Mucosa of stomach (tissue), 1 donor: ENCODE measurements around the gene MBNL1.

Source experiments
- H3K27me3 ChIP-seq: one replicate; pipeline ENCODE4 v1.7.0; 2013; ENCODE audit warnings: mild to moderate bottlenecking, low read length; ENCODE audit not compliant: control insufficient read depth, insufficient read depth
- H3K36me3 ChIP-seq: one replicate; pipeline ENCODE4 v1.7.0; 2013; ENCODE audit warnings: low read length; ENCODE audit not compliant: control insufficient read depth, insufficient read depth
- H3K4me1 ChIP-seq: one replicate; pipeline ENCODE4 v1.7.0; 2013; ENCODE audit warnings: mild to moderate bottlenecking, low read length; ENCODE audit not compliant: control insufficient read depth, insufficient read depth
- H3K4me3 ChIP-seq: one replicate; pipeline ENCODE4 v1.7.0; 2013; ENCODE audit warnings: low read length
- H3K9ac ChIP-seq: one replicate; pipeline ENCODE4 v1.7.0; 2013; ENCODE audit warnings: mild to moderate bottlenecking, low read length, moderate library complexity
- H3K9me3 ChIP-seq: one replicate; pipeline ENCODE4 v1.7.0; 2013; ENCODE audit warnings: mild to moderate bottlenecking, low read length, moderate library complexity; ENCODE audit not compliant: control insufficient read depth
- donor health status: Pancreatic carcinoma.

Gene MBNL1

GRCh38 chr3:152459572-152459971 is 190.8 kb downstream of the MBNL1 start:
- no peaks in the 10 kb centered on the region for H3K4me1 ChIP-seq
- no peak overlapping the region for H3K4me3 ChIP-seq
- H3K36me3 ChIP-seq: peaks cover 4% of the 10 kb centered on the region
- no peak overlapping the region for H3K9ac ChIP-seq
- H3K9me3 ChIP-seq: no peaks in the 10 kb centered on the region
- no peaks in the 10 kb centered on the region for H3K27me3 ChIP-seq

- Histone ChIP-seq H3K9ac (no peak overlapping the region), H3K27me3 (no peaks in the 10 kb centered on the region), H3K36me3 (peaks cover 4% of the 10 kb centered on the region), H3K4me3 (no peak overlapping the region), H3K4me1 (no peaks in the 10 kb centered on the region), H3K9me3 (no peaks in the 10 kb centered on the region)
Measured at GRCh38 chr3:152460936-152461335, 192.2 kb downstream of the MBNL1 start.

DNA sequence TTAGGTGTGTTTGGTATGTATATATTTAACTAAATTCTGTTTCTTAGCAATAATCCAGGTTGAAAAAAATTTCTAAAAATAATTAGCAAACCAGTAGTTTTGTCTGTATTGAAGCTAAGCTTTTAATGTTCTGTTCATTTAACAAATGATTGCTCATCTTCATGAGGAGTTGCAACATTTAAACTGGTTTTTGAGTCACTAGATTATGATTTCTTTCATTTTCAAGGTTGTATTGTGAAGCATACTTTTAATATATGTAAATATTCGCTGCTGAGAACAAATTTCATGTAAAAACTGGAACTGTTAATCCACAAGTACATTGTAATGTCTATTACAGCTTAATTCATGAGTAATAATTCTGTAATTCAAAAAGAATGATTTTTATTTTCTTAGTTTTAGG is 192.7 kb downstream of the MBNL1 start:
- Histone ChIP-seq H3K27me3 (no peaks in the 10 kb centered on the region), H3K36me3 (peaks cover 4% of the 10 kb centered on the region), H3K9me3 (no peaks in the 10 kb centered on the region), H3K4me1 (no peaks in the 10 kb centered on the region), H3K4me3 (no peak overlapping the region), H3K9ac (no peak overlapping the region)

DNA sequence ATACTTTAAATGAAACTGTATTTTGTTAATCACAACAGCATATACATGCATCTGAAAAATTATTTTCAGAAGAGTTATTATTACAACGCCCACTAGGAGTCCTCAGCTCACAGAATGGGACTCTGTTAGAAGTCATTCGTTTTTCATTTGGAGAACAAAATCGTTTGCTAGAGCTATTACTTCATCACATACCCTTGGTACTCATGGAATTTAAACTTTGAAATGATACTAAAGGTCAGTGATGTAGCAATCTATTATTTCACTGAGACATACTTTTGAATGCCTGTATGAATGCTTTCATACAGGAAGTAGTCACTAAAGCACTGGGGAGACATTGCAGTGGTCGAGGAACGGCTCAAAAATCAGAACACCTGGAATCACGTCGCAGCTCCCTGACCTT is 198.1 kb downstream of the MBNL1 start:
- Histone ChIP-seq H3K36me3 (no peaks in the 10 kb centered on the region), H3K9ac (no peak overlapping the region), H3K27me3 (no peaks in the 10 kb centered on the region), H3K9me3 (no peaks in the 10 kb centered on the region), H3K4me1 (no peaks in the 10 kb centered on the region), H3K4me3 (no peak overlapping the region)

GRCh38 chr3:152469248-152470025 is 200.7 kb downstream of the MBNL1 start:
- Histone ChIP-seq H3K4me3 (no peak overlapping the region), H3K4me1 (no peaks in the 10 kb centered on the region), H3K9me3 (no peaks in the 10 kb centered on the region), H3K27me3 (no peaks in the 10 kb centered on the region), H3K36me3 (no peaks in the 10 kb centered on the region), H3K9ac (no peak overlapping the region)

DNA sequence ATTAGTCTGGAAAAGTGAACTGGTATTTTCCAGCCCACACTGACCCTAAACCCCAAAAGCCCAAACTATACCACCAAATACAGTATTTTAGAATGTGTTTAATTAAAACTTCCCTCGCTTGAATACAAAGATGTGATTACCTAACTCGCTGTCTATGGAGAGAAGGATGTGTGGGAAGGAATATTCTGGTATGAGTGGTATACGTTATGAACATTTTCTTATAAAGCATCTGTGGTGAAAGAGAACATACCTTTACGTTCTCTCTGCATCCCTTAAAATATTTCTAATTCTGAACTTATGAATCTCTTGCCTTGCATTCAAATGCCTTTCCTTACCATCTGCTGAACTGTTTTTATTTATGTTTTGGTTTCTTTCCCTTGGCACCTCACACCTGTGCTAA is 201.4 kb downstream of the MBNL1 start:
- Histone ChIP-seq H3K4me3 (no peak overlapping the region), H3K9me3 (no peaks in the 10 kb centered on the region), H3K27me3 (no peaks in the 10 kb centered on the region), H3K36me3 (no peaks in the 10 kb centered on the region), H3K9ac (no peak overlapping the region), H3K4me1 (no peaks in the 10 kb centered on the region)

- Histone ChIP-seq H3K4me3 (no peak overlapping the region), H3K36me3 (no peaks in the 10 kb centered on the region), H3K9ac (no peak overlapping the region), H3K4me1 (no peaks in the 10 kb centered on the region), H3K27me3 (no peaks in the 10 kb centered on the region), H3K9me3 (no peaks in the 10 kb centered on the region)
Measured at GRCh38 chr3:152470893-152471292, 202.2 kb downstream of the MBNL1 start.

DNA sequence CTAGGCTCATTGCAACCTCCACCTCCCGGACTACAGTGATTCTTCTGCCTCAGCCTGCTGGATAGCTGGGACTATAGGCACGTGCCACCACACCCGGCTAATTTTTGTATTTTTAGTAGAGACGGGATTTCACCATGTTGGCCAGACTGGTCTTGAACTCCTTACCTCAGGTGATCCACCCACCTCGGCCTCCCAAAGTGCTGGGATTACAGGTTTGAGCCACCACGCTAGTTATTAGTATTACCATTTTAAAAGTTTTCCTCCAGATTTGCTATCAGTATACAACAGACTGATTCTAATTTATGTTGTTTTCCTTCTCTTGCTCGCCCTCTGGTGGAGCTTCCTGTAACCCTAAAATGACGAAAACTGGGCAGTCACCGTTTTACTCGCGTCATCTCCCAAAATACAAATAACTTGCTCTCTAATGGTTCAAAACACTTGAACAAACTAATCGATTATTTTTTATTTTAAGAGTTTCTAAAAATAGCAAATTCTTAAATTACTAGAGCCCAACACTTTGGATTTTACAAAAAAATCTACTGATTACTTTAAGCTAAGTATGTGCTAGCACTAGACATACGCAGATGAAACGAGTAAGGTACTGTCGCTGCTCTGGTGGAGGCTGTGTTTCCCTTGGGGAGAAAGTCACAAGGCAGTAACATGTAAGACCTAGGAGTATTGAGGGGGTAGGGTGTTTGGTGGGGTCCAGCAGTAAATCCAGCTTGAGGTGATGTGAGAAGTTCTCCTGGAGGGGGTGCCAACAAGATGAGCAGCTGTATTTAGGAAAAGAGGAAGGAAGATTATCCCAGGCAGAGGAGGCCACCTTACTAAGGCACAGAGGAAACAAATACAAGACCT is 203.3 kb downstream of the MBNL1 start:
- H3K9me3 ChIP-seq: no peaks in the 10 kb centered on the region
- no peaks in the 10 kb centered on the region for H3K27me3 ChIP-seq
- H3K36me3 ChIP-seq: no peaks in the 10 kb centered on the region
- peak overlapping the region; percentile 35 for H3K9ac ChIP-seq
- no peak overlapping the region for H3K4me3 ChIP-seq
- no peaks in the 10 kb centered on the region for H3K4me1 ChIP-seq

DNA sequence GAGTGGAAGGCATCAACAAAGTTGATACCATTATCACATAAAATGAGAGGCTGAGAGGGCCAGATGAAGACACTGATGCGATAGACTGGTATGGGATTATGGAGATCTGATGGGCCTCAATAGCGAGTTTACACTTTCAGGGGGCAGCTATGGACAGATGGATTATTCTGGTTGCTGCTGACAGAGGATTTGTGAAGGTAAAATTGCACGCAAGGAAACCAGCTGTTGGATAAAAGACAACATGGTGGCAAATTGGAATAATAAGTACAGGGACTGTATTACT is 203.9 kb downstream of the MBNL1 start:
- H3K4me3 ChIP-seq: no peak overlapping the region
- no peaks in the 10 kb centered on the region for H3K4me1 ChIP-seq
- H3K9me3 ChIP-seq: no peaks in the 10 kb centered on the region
- H3K27me3 ChIP-seq: no peaks in the 10 kb centered on the region
- no peaks in the 10 kb centered on the region for H3K36me3 ChIP-seq
- peak overlapping the region; percentile 35 for H3K9ac ChIP-seq

- no peaks in the 10 kb centered on the region for H3K4me1 ChIP-seq
- H3K9ac ChIP-seq: no peak overlapping the region
- H3K27me3 ChIP-seq: no peaks in the 10 kb centered on the region
- no peaks in the 10 kb centered on the region for H3K36me3 ChIP-seq
- H3K4me3 ChIP-seq: no peak overlapping the region
- no peaks in the 10 kb centered on the region for H3K9me3 ChIP-seq
Measured at GRCh38 chr3:152474585-152474984, 205.9 kb downstream of the MBNL1 start.

- no peaks in the 10 kb centered on the region for H3K4me1 ChIP-seq
- no peak overlapping the region for H3K9ac ChIP-seq
- H3K36me3 ChIP-seq: no peaks in the 10 kb centered on the region
- H3K4me3 ChIP-seq: no peak overlapping the region
- H3K9me3 ChIP-seq: no peaks in the 10 kb centered on the region
- no peaks in the 10 kb centered on the region for H3K27me3 ChIP-seq
Measured at GRCh38 chr3:152477422-152477821, 208.7 kb downstream of the MBNL1 start.

GRCh38 chr3:152480282-152480953 is 211.7 kb downstream of the MBNL1 start:
- Histone ChIP-seq H3K36me3 (no peaks in the 10 kb centered on the region), H3K9me3 (no peaks in the 10 kb centered on the region), H3K9ac (no peak overlapping the region), H3K27me3 (no peaks in the 10 kb centered on the region), H3K4me1 (no peaks in the 10 kb centered on the region), H3K4me3 (no peak overlapping the region)
